ENCODE results near the gene LRRTM2.
"Not testable (repeated sequence)": the region's sequence is repeated elsewhere in the genome, so short reads cannot be mapped to it uniquely, and the experiment has no call there.

LRRTM2 gene

DNA sequence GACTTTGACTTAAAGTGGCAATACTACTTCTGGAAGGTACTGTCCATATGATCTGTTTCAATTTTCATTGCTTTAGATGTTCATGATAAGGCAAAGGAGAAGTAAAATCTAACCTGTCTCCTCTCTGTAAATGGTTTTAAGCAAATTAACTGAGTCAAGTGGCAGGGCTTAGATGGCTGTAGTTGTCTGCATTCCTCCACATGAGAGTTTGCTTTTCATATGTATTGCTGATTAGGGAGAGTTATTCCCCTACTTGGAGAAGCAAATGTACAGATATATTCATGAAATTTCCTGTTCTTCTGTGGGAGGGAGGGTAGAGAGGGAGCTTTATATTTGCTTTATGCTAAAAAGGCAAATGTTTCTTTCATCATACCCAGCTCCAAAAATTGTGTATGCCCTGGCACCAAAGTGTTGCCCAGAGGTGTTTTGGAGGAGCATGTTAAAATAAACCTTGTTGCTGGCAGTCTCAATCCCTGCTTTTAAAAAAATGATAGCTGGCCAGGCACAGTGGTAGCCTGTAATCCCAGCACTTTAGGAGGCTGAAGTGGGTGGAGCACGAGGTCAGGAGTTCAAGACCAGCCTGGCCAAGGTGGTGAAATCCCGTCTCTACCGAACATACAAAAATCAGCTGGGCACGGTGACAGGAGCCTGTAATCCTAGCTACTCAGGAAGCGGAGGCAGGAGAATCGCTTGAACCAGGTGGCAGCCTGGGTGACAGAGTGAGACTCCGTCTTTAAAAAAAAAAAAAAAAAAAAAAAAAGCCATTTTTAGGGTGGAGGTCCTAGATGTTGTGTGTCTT is 3.5 kb upstream of the LRRTM2 start:
- no peak for DNase-seq

- no peak for DNase-seq
Measured at GRCh38 chr5:138876811-138877210, 1.7 kb upstream of the LRRTM2 start.

DNA sequence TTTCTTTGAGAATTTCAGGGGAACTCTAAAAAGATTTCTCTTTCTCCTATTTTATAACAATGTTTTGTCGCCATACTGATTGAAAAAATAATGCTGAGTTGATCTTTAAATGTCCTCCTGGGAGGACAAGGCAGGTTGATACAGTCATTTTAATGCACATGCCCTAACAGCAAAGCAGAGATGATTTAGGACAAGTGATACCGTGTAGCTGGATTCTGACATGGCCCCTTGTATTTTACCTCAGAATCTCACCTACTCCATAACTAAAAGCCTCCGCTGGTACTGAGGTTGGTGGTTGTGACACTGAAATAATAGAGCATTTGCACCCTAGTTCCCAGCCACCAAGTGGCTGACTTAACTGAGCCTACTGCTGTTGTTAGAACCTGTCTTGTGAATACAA is 811 bp upstream of the LRRTM2 start:
- no peak for DNase-seq

DNA sequence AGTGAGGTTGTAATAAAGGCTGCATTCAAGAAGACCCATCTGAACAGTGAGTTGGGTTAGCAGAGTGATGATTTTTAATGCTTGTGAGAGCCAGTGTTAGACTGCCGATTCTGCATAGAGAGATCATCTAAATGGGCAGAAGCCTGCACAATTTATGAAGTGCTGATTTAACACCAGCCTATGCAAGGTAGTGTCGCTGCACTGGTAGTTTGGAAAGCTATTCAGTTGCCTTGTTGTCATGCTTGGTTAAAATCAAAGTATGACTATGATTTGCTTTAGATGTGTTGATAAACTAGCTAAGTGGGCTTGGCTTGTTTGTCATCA is 379 bp upstream of the LRRTM2 start:
- DNase-seq: peak; percentile 37

DNA sequence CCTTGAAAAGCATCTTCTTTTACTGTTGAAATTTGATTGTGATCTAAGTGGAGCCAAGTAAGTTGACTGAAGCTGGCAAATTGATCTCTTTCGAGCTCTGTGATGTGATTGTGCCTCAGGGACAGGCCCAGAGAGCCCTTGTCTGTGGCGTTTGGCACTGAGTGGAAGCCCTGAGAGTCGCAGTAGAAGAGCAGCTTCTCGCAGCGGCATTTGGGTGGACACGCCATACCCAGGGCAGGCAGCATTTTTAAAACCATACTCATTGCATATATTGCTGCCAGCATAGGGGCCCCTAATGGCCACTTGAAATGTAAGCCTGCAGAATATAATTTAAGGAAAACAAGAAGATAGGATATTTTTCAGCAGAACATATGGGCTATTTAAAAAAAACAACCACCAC is 894 bp downstream of the LRRTM2 start:
- DNase-seq: no peak

DNA sequence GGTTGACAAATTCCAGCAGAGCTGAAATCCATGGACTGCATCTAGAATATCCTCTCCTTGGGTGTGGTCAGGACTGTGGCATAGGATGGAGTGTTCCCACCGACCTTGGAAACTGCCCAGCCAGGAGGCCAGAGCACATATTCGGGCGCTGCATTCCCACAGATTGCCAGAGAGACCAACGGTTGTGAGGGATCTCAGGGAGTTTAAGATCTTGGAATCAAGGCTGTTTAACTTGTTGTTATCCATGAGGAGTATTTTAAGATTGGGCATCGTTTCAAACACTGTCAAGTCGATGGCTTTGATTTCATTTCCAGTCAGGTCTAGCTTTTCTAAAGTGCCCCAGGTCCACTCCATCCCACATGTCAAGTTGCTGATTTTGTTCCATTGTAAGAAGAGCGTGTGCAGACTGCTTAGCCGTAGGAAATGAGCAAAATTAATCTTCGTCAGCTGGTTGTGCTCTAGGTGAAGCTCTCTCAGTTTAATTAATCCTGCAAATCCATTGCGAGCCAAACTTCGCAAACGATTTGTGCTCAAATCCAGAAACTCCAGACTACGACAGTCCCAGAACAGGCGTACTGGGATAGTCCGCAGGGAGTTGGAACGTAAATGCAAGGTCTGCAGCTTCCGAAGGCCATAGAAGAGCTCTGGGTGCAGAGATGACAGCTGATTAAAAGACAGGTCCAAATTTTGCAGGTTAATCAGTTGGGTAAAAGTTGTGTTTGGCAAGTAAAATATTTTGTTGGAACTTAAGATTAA is 1.5 kb downstream of the LRRTM2 start:
- DNase-seq: no peak

- DNase-seq: no peak
Measured at GRCh38 chr5:138872841-138873465, 2.2 kb downstream of the LRRTM2 start.

DNA sequence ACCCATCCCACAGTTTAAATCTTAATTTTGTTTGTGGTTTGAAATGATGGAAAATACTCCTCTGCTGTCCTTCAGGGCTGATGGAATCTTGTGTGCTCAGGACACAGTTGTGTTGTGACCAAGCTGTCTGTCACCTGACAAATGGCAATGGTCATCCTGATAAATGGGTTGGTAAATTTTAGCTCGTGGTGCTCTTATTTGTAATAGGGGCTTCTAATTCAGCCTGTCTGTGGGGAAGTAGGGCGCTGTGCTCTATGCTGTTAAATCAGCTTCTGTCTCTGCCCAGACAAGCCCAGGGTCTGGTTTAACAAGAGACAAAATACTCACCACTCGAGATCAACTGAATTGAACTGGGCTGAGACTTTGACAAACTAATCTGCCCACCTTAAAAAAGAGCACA is 4.5 kb downstream of the LRRTM2 start:
- DNase-seq: no peak

DNA sequence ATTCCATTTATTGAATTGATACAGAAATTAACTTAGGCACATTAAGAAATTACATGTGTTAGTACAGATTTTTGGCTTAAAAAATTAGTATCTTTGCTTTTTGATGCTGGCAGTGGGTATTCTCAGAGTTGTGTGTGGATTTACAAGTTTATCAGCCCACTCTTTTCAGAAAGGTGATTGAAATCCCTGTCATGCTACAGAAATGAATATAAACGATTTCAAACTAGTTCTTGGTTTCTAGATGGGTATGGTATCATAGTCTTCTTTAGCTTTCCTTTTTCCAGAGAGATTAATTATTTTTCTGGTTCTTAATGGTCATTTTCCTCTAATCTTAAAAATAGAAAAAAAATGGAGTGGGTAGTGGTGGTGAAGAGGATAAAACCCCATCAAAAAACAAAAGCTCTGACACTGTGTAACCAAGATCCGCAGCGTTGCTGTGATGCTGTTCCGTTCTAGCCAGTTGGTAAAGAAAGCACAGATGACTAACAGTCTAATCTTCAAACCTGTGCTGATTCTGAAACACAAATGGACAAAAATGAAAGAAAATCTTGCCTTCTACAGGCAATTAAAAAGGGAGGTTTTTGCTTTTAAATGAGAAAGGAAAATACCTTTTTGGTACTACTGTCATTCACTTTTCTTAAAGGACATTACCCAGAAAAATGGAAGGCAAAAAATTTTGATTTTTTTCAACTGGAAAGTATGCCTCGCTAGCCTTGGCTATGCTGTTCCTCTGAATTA is 5.2 kb downstream of the LRRTM2 start:
- no peak for DNase-seq

GRCh38 chr5:138869038-138869437 is 6.1 kb downstream of the LRRTM2 start:
- DNase-seq: no peak

DNA sequence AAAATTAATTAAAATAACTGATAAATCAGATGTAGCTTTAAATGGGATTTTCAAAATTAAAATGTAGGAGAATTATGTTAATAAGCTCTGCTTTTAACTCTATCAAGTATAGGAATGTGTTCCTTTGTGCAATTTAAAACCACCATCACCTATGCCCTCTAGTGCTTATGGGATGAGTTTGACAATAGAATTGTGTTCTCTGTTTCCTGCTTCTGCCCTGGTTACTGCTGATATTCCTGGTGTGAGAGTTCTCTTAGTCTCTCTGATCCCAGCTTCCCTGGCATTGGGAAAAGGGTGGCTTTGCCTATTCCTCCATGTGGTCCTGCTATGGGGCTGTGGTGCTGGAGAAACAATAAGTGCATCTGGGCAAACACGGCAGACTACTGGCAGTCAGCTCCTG is 8.1 kb downstream of the LRRTM2 start:
- no peak for DNase-seq

DNA sequence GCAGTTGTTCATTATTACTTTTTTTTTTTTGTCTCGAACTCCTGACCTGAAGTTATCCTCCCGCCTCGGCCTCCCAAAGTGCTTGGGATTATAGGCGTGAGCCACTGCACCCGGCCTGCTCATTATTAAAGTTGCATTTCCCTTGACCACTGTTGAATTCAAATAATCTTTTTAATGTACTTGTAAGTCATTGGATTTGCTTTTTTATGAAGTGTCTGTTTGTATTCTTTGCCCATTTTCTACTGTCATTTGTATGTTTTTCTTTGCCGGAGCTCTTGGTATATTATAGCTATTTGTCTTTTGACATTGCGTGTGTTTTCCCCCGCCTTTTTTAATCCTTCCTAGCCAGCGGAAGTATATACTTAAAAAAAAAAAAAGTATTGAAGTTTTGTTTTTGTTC is 22.0 kb downstream of the LRRTM2 start:
- no peak for DNase-seq

GRCh38 chr5:138850865-138851435 is 24.2 kb downstream of the LRRTM2 start:
- peak; percentile 62 for DNase-seq

DNA sequence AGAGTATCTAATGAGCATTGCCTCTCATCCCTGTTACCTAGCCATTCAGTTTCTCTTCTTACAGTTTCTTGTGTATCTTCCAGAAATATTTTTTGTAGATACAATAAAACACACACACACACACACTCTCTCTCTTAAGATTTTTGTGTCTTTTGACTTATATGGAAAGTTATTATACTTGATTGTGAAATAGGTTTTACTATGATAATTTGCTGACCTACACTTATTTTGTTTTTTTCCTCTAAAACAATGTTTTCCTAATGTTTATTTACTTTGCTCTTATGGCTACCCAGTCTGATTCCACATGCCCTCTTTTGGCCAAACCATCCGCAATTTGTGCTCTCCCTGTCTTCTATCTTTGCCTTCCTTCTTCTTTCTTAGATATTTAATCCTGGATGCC is 25.3 kb downstream of the LRRTM2 start:
- no peak for DNase-seq

DNA sequence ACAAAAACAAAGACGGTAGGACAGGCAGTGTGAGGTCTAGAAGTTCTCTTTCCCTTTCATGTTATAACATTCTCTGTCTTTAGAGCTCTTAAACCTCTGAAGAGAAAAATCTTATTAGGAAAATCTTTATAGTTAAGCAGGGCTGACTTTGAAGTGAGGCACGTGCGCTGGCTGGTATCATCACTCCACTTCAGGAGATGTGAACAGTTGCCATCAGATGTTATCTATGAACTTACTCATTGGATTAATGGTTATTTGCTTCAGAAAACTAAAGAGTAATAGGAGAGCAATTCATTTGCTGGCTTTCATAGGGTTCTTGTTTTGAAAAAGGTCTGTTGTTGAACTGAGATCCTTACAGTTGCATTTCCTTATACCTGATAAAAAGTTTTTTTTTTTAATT is 25.7 kb downstream of the LRRTM2 start:
- peak; percentile 35 for DNase-seq

GRCh38 chr5:138844812-138845513 is 30.2 kb downstream of the LRRTM2 start:
- no peak for DNase-seq

DNA sequence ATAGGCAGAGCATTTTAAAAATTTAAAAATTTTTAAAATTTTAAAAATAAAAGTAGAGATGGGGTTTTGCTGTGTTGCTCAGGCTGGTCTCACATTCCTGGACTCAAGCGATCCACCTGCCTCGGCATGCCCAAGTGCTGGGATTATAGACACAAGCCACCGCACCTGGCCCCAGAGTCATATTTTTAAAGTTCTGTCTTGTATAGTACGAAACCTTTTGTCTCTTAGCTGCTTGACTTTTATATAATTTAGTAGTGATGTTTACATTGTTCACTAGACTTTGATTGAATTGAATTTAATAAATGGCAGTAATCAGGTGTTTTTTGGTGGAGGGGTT is 31.0 kb downstream of the LRRTM2 start:
- DNase-seq: no peak

GRCh38 chr5:138843316-138844124 is 31.6 kb downstream of the LRRTM2 start:
- DNase-seq: no peak

- no peak for DNase-seq
Measured at GRCh38 chr5:138841531-138841930, 33.6 kb downstream of the LRRTM2 start.

- DNase-seq: no peak
Measured at GRCh38 chr5:138840103-138840502, 35.0 kb downstream of the LRRTM2 start.

DNA sequence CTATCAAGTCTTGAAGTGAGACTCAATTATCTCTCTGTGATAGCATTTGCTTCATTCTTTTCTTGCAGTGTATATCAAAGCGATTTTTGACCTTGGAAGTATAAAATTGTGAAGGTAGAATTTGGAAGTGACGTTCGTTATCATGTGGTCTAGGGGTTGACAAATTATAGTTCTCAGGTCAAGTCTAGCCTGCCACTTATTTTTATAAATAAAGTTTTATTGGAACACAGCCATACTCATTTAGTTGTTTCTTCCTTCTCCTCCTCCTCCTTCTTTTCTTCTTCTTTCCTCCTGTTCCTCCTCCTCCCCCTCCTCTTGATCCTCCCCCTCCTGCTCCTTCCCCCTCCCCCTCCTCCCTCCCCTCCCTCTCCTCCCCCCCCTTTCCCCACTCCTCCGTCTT is 38.0 kb downstream of the LRRTM2 start:
- DNase-seq: no peak

DNA sequence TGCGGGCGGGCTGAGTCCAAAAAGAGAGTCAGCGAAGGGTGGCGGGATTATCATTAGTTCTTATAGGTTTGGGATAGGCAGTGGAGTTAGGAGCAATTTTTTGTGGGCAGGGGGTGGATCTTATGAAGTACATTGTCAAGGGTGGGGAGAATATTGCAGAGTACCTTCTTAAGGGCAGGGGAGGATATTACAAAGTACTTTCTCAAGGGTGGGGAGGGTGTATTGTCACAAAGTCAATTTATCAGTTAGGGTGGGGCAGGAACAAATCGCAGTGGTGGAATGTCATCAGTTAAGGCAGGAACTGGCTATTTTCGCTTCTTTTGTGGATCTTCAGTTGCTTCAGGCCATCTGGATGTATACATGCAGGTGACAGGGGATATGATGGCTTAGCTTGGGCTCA is 40.3 kb downstream of the LRRTM2 start:
- not testable (repeated sequence) for DNase-seq
